ENCODE data around the gene RTEL1.
A peak's percentile ranks its signal among the peaks of the same experiment; 100 is the strongest.

The RTEL1 gene

GRCh38 chr20:63703471-63703975 lies 45.4 kb downstream of the RTEL1 start:
- peaks cover 20% of the 10 kb centered on the region for H3K4me1 ChIP-seq (ENCODE audit: control insufficient read depth, insufficient read depth, low read length, poor library complexity, severe bottlenecking)
- WGBS, 2 experiments (ENCODE audit: insufficient coverage in 2 of 2), result 90 to 96% methylated on average over 8 to 14 of the region's 15 CpGs

GRCh38 chr20:63703976-63704748 lies 46.0 kb downstream of the RTEL1 start:
- peaks cover 44% of the 10 kb centered on the region for H3K36me3 ChIP-seq (ENCODE audit: control insufficient read depth, insufficient read depth, low read length)
- no peak overlapping the region for H3K27ac ChIP-seq (ENCODE audit: low read depth, low read length, severe bottlenecking)
- no peak overlapping the region for H3K4me3 ChIP-seq (ENCODE audit: extremely low read depth, insufficient read depth, low read length, poor library complexity, severe bottlenecking)
- no peaks in the 10 kb centered on the region for H3K9me3 ChIP-seq (ENCODE audit: control insufficient read depth, low read length)
- H3K4me1 ChIP-seq (ENCODE audit: control insufficient read depth, insufficient read depth, low read length, poor library complexity, severe bottlenecking), result peaks cover 13% of the 10 kb centered on the region
- WGBS, 2 experiments (ENCODE audit: insufficient coverage in 2 of 2), result 94 to 98% methylated on average over 9 to 11 of the region's 11 CpGs

More at GRCh38 chr20:63703471-63703975, 45.4 kb downstream of the RTEL1 start:
- Histone ChIP-seq H3K4me3 (ENCODE audit: extremely low read depth, insufficient read depth, low read length, poor library complexity, severe bottlenecking) (no peak overlapping the region), H3K36me3 (ENCODE audit: control insufficient read depth, insufficient read depth, low read length) (peaks cover 39% of the 10 kb centered on the region), H3K9me3 (ENCODE audit: control insufficient read depth, low read length) (no peaks in the 10 kb centered on the region), H3K27ac (ENCODE audit: low read depth, low read length, severe bottlenecking) (no peak overlapping the region)

GRCh38 chr20:63704749-63705117 lies 46.6 kb downstream of the RTEL1 start:
- 86 to 95% methylated on average over 5 to 6 of the region's 6 CpGs for WGBS, 2 experiments (ENCODE audit: insufficient coverage in 2 of 2)
- Histone ChIP-seq H3K4me3 (ENCODE audit: extremely low read depth, insufficient read depth, low read length, poor library complexity, severe bottlenecking) (no peak overlapping the region), H3K27ac (ENCODE audit: low read depth, low read length, severe bottlenecking) (no peak overlapping the region), H3K4me1 (ENCODE audit: control insufficient read depth, insufficient read depth, low read length, poor library complexity, severe bottlenecking) (peaks cover 8% of the 10 kb centered on the region), H3K36me3 (ENCODE audit: control insufficient read depth, insufficient read depth, low read length) (peaks cover 48% of the 10 kb centered on the region), H3K9me3 (ENCODE audit: control insufficient read depth, low read length) (no peaks in the 10 kb centered on the region)

GRCh38 chr20:63705232-63706026 lies 47.3 kb downstream of the RTEL1 start:
- Histone ChIP-seq H3K4me1 (ENCODE audit: control insufficient read depth, insufficient read depth, low read length, poor library complexity, severe bottlenecking) (peaks cover 5% of the 10 kb centered on the region), H3K27ac (ENCODE audit: low read depth, low read length, severe bottlenecking) (no peak overlapping the region), H3K36me3 (ENCODE audit: control insufficient read depth, insufficient read depth, low read length) (peaks cover 50% of the 10 kb centered on the region), H3K9me3 (ENCODE audit: control insufficient read depth, low read length) (no peaks in the 10 kb centered on the region), H3K4me3 (ENCODE audit: extremely low read depth, insufficient read depth, low read length, poor library complexity, severe bottlenecking) (no peak overlapping the region)
- WGBS, 2 experiments (ENCODE audit: insufficient coverage in 2 of 2), result 89 to 99% methylated on average over 7 to 8 of the region's 8 CpGs

- Histone ChIP-seq H3K27ac (ENCODE audit: low read depth, low read length, severe bottlenecking) (no peak overlapping the region), H3K4me3 (ENCODE audit: extremely low read depth, insufficient read depth, low read length, poor library complexity, severe bottlenecking) (peak overlapping the region; percentile 92)
Measured at GRCh38 chr20:63706027-63706695, 48.0 kb downstream of the RTEL1 start.

GRCh38 chr20:63706852-63707557 lies 48.9 kb downstream of the RTEL1 start:
- Histone ChIP-seq H3K4me3 (ENCODE audit: extremely low read depth, insufficient read depth, low read length, poor library complexity, severe bottlenecking) (peak overlapping the region; percentile 92), H3K36me3 (ENCODE audit: control insufficient read depth, insufficient read depth, low read length) (peaks cover 66% of the 10 kb centered on the region), H3K9me3 (ENCODE audit: control insufficient read depth, low read length) (no peaks in the 10 kb centered on the region), H3K4me1 (ENCODE audit: control insufficient read depth, insufficient read depth, low read length, poor library complexity, severe bottlenecking) (peaks cover 5% of the 10 kb centered on the region), H3K27ac (ENCODE audit: low read depth, low read length, severe bottlenecking) (peak overlapping the region; percentile 53)
- 9 to 11% methylated on average over 40 to 45 of the region's 56 CpGs for WGBS, 2 experiments (ENCODE audit: insufficient coverage in 2 of 2)

More at GRCh38 chr20:63706027-63706695, 48.0 kb downstream of the RTEL1 start:
- WGBS, 2 experiments (ENCODE audit: insufficient coverage in 2 of 2), result 94 to 96% methylated on average over 9 of the region's 12 CpGs
- peaks cover 57% of the 10 kb centered on the region for H3K36me3 ChIP-seq (ENCODE audit: control insufficient read depth, insufficient read depth, low read length)
- peaks cover 5% of the 10 kb centered on the region for H3K4me1 ChIP-seq (ENCODE audit: control insufficient read depth, insufficient read depth, low read length, poor library complexity, severe bottlenecking)
- no peaks in the 10 kb centered on the region for H3K9me3 ChIP-seq (ENCODE audit: control insufficient read depth, low read length)

GRCh38 chr20:63707558-63708300 lies 49.6 kb downstream of the RTEL1 start, which contains the start of the genes ARFRP1 and ZGPAT:
Gene ARFRP1, minus strand, starts transcription at chr20:63707976. Its CDS starts 885 bp downstream, at chr20:63707091.
Gene ZGPAT, plus strand, starts transcription at chr20:63708039. Its CDS starts 542 bp downstream, at chr20:63708581.
- Histone ChIP-seq H3K36me3 (ENCODE audit: control insufficient read depth, insufficient read depth, low read length) (peaks cover 73% of the 10 kb centered on the region), H3K27ac (ENCODE audit: low read depth, low read length, severe bottlenecking) (peak within 1 kb of the TSS; percentile 53)

GRCh38 chr20:63708301-63709148 lies 50.4 kb downstream of the RTEL1 start:
- WGBS, 2 experiments (ENCODE audit: insufficient coverage in 2 of 2), result 28 to 31% methylated on average over 54 to 64 of the region's 67 CpGs
- Histone ChIP-seq H3K36me3 (ENCODE audit: control insufficient read depth, insufficient read depth, low read length) (peaks cover 79% of the 10 kb centered on the region), H3K4me1 (ENCODE audit: control insufficient read depth, insufficient read depth, low read length, poor library complexity, severe bottlenecking) (peaks cover 5% of the 10 kb centered on the region), H3K27ac (ENCODE audit: low read depth, low read length, severe bottlenecking) (peak overlapping the region; percentile 53), H3K4me3 (ENCODE audit: extremely low read depth, insufficient read depth, low read length, poor library complexity, severe bottlenecking) (peak overlapping the region; percentile 92), H3K9me3 (ENCODE audit: control insufficient read depth, low read length) (no peaks in the 10 kb centered on the region)

More at GRCh38 chr20:63707558-63708300, 49.6 kb downstream of the RTEL1 start, which contains the start of the genes ARFRP1 and ZGPAT:
- peak within 1 kb of the TSS; percentile 92 for H3K4me3 ChIP-seq (ENCODE audit: extremely low read depth, insufficient read depth, low read length, poor library complexity, severe bottlenecking)
- H3K9me3 ChIP-seq (ENCODE audit: control insufficient read depth, low read length), result no peaks in the 10 kb centered on the region
- peaks cover 5% of the 10 kb centered on the region for H3K4me1 ChIP-seq (ENCODE audit: control insufficient read depth, insufficient read depth, low read length, poor library complexity, severe bottlenecking)
- 0% methylated on average over 72 to 76 of the region's 98 CpGs for WGBS, 2 experiments (ENCODE audit: insufficient coverage in 2 of 2)

GRCh38 chr20:63709149-63709527 lies 51.0 kb downstream of the RTEL1 start:
- peaks cover 3% of the 10 kb centered on the region for H3K9me3 ChIP-seq (ENCODE audit: control insufficient read depth, low read length)
- H3K4me3 ChIP-seq (ENCODE audit: extremely low read depth, insufficient read depth, low read length, poor library complexity, severe bottlenecking), result peak overlapping the region; percentile 92
- WGBS, 2 experiments (ENCODE audit: insufficient coverage in 2 of 2), result 95% methylated on average over 17 of the region's 17 CpGs
- peaks cover 5% of the 10 kb centered on the region for H3K4me1 ChIP-seq (ENCODE audit: control insufficient read depth, insufficient read depth, low read length, poor library complexity, severe bottlenecking)
- H3K27ac ChIP-seq (ENCODE audit: low read depth, low read length, severe bottlenecking), result no peak overlapping the region
- peaks cover 79% of the 10 kb centered on the region for H3K36me3 ChIP-seq (ENCODE audit: control insufficient read depth, insufficient read depth, low read length)

All from mesodermal cell (in vitro differentiated cells).